Stomach (tissue), 9 donors: Measurements from ENCODE around the gene PDCD10. TPM values are rescaled to one million over a fixed set of nuclear protein-coding genes. Genes with fewer than 3 reads are reported as not detected.

Source experiments
- DNase-seq, 2 donors: peaks; one replicate each; pipeline versions ENCODE4 v3.0.0 to v3.0.0-alpha.2; 2013 to 2019
- H3K27ac ChIP-seq, 5 donors: fragments of 200-600 bp in 4 of 5; sonication (generic) in 4 of 5; one replicate each; pipeline ENCODE4 v1.5.1; 2013 to 2019; ENCODE audit warnings: mild to moderate bottlenecking in 1 of 5, moderate library complexity in 1 of 5
- H3K27me3 ChIP-seq, 3 donors: fragments of 200-600 bp; sonication (generic); one replicate each; pipeline ENCODE4 v1.5.1; 2017 to 2019; ENCODE audit warnings: mixed run types in 1 of 3
- H3K36me3 ChIP-seq, 4 donors: fragments of 200-600 bp; sonication (generic); 1 replicate in 3 of 4; 2 replicates in 1 of 4; pipeline ENCODE4 v1.5.1; 2016 to 2019
- H3K4me1 ChIP-seq, 4 donors: fragments of 200-600 bp; sonication (generic); one replicate each; pipeline ENCODE4 v1.5.1; 2016 to 2019
- H3K4me3 ChIP-seq, 4 donors: fragments of 200-600 bp; sonication (generic) in 3 of 4; one replicate each; pipeline ENCODE4 v1.5.1; 2016 to 2019; ENCODE audit warnings: mild to moderate bottlenecking in 1 of 4
- H3K9me3 ChIP-seq, 4 donors: fragments of 200-600 bp; sonication (generic); one replicate each; pipeline ENCODE4 v1.5.1; 2016 to 2019
- CTCF ChIP-seq, 7 experiments: fragments of 450-650 bp in 4 of 7; fragments of 200-600 bp in 3 of 7; sonication (generic) in 3 of 7; IDR thresholded peaks; one replicate each; pipeline ENCODE4 v1.5.1; 2016 to 2019; ENCODE audit warnings: antibody characterized with exemption in 7 of 7, control low read depth in 2 of 7, mild to moderate bottlenecking in 1 of 7
- EP300 ChIP-seq: sonication (generic); formaldehyde crosslinking; IDR thresholded peaks from one replicate; pipeline ENCODE4 v1.6.1; 2017; ENCODE audit warnings: antibody characterized with exemption
- POLR2A ChIP-seq, 4 donors: fragments of 450-650 bp; IDR thresholded peaks; one replicate each; pipeline ENCODE4 v1.6.1; 2016; ENCODE audit warnings: antibody characterized with exemption in 4 of 4, control low read depth in 2 of 4, mild to moderate bottlenecking in 1 of 4, moderate library complexity in 1 of 4
- POLR2AphosphoS5 ChIP-seq, 3 donors: sonication (generic); formaldehyde crosslinking; IDR thresholded peaks; one replicate each; pipeline ENCODE4 v1.6.1; 2016; ENCODE audit warnings: antibody characterized with exemption in 3 of 3
- WGBS, 5 donors: extraction: QIAGEN DNeasy Blood & Tissue Kit in 3 of 5; methylation state at CpG; one replicate each; pipeline versions ENCODE4 v1.1.5 to v1.1.7; 2013 to 2018; 5-methylcytosine and 5-hydroxymethylcytosine counted together
- intact Hi-C: fragments of 100-400 bp; cut with DNase I; formaldehyde crosslinking; loops from one replicate; pipeline ENCODE4 v1.15.1; 2023; ENCODE audit warnings: low total_unique reads
- polyA plus RNA-seq, 3 donors: library from polyadenylated mRNA; stranded (reverse); fragments of 200-250 nt; gene quantifications; one replicate each; pipeline ENCODE4 v1.2.3, GENCODE V29; 2013
- total RNA-seq, 5 donors: library from RNA; depleted of rRNA; stranded (reverse); fragments of >200 nt; gene quantifications; one replicate each; pipeline versions ENCODE4 v1.1.0 to v1.2.3, GENCODE V29; 2014 to 2016
- donor health status: healthy with polysubstance abuse.
- donor health status: Bipolar disorder and iron deficiency.
- donor health status: healthy.

Gene PDCD10
- total and polyA plus RNA-seq, 8 donors, result 30.9 to 213 (median 55.2) TPM

- Histone ChIP-seq H3K36me3 (no peaks in the 10 kb centered on the region), H3K9me3 (peaks cover 0 to 13% (median 11%) of the 10 kb centered on the region in 4 donors), H3K27me3 (no peaks in the 10 kb centered on the region), H3K4me3 (no peak overlapping the region), H3K4me1 (peaks cover 0 to 12% (median 0%) of the 10 kb centered on the region in 4 donors), H3K27ac (no peak overlapping the region)
- peak in 1 of 2 donors; percentile 9 for DNase-seq
- TF ChIP-seq POLR2A (IDR thresholded peaks at IDR 0.05), result no peak
- TF ChIP-seq CTCF (IDR thresholded peaks at IDR 0.05), result no peak
- TF ChIP-seq EP300, result no peak
- no peak for TF ChIP-seq POLR2AphosphoS5 (IDR thresholded peaks at IDR 0.05)
- intact Hi-C loops, result no loop called here
- 24 to 53% (median 39%) methylated on average over 4 of the region's 4 CpGs for WGBS, 5 donors
These were observed 41.5 kb upstream of the PDCD10 start for GRCh38 chr3:167776066-167776685.

GRCh38 chr3:167773584-167773983 lies 38.9 kb upstream of the PDCD10 start:
- peaks cover 0 to 12% (median 0%) of the 10 kb centered on the region in 4 donors for H3K4me1 ChIP-seq
- peaks cover 0 to 13% (median 10%) of the 10 kb centered on the region in 4 donors for H3K9me3 ChIP-seq
- DNase-seq, result no peak
- H3K27me3 ChIP-seq, result no peaks in the 10 kb centered on the region
- intact Hi-C loops, result no loop called here
- TF ChIP-seq CTCF (IDR thresholded peaks at IDR 0.05) (no peak), POLR2AphosphoS5 (IDR thresholded peaks at IDR 0.05) (no peak), EP300 (no peak), POLR2A (IDR thresholded peaks at IDR 0.05) (no peak)
- 49 to 75% (median 68%) methylated on average over 1 of the region's 1 CpG for WGBS, 5 donors
- H3K27ac ChIP-seq, result no peak overlapping the region
- no peak overlapping the region for H3K4me3 ChIP-seq
- H3K36me3 ChIP-seq, result no peaks in the 10 kb centered on the region

GRCh38 chr3:167772992-167773391 lies 38.3 kb upstream of the PDCD10 start:
- DNase-seq, result no peak
- WGBS, 5 donors, result 57 to 76% (median 72%) methylated on average over 3 of the region's 3 CpGs
- H3K4me3 ChIP-seq, result no peak overlapping the region
- H3K4me1 ChIP-seq, result peaks cover 0 to 12% (median 0%) of the 10 kb centered on the region in 4 donors
- H3K36me3 ChIP-seq, result no peaks in the 10 kb centered on the region
- no peak overlapping the region for H3K27ac ChIP-seq
- peaks cover 0 to 7% (median 6%) of the 10 kb centered on the region in 4 donors for H3K9me3 ChIP-seq
- TF ChIP-seq EP300 (no peak), POLR2A (IDR thresholded peaks at IDR 0.05) (no peak), POLR2AphosphoS5 (IDR thresholded peaks at IDR 0.05) (no peak), CTCF (IDR thresholded peaks at IDR 0.05) (no peak)
- no peaks in the 10 kb centered on the region for H3K27me3 ChIP-seq
- intact Hi-C loops, result no loop called here

GRCh38 chr3:167762296-167762695 lies 27.6 kb upstream of the PDCD10 start:
- DNase-seq, result no peak
- peaks cover 0 to 7% (median 0%) of the 10 kb centered on the region in 4 donors for H3K9me3 ChIP-seq
- H3K4me1 ChIP-seq, result peaks cover 0 to 5% (median 0%) of the 10 kb centered on the region in 4 donors
- 37 to 46% (median 45%) methylated on average over 2 of the region's 2 CpGs for WGBS, 5 donors
- no peaks in the 10 kb centered on the region for H3K27me3 ChIP-seq
- H3K4me3 ChIP-seq, result no peak overlapping the region
- H3K36me3 ChIP-seq, result no peaks in the 10 kb centered on the region
- H3K27ac ChIP-seq, result no peak overlapping the region
- intact Hi-C loops, result no loop called here
- TF ChIP-seq EP300, result no peak
- no peak for TF ChIP-seq CTCF (IDR thresholded peaks at IDR 0.05)
- no peak for TF ChIP-seq POLR2A (IDR thresholded peaks at IDR 0.05)
- no peak for TF ChIP-seq POLR2AphosphoS5 (IDR thresholded peaks at IDR 0.05)
